ENCODE data around the gene STAG2.
"Not testable (repeated sequence)": the region's sequence is repeated elsewhere in the genome, so short reads cannot be mapped to it uniquely, and the experiment has no call there.

STAG2 gene

GRCh38 chrX:123927845-123928244 lies 33.7 kb upstream of the STAG2 start:
- no peak for TF ChIP-seq CTCF (IDR thresholded peaks at IDR 0.05; ENCODE audit: borderline replicate concordance, insufficient read depth, low read depth, low read length)
- no peak overlapping the region for H3K4me3 ChIP-seq (ENCODE audit: low read depth, low read length)

GRCh38 chrX:123932055-123932454 lies 29.5 kb upstream of the STAG2 start:
- not testable (repeated sequence) for H3K4me3 ChIP-seq (ENCODE audit: low read depth, low read length)

GRCh38 chrX:123943074-123943473 lies 18.4 kb upstream of the STAG2 start:
- TF ChIP-seq CTCF (IDR thresholded peaks at IDR 0.05; ENCODE audit: borderline replicate concordance, insufficient read depth, low read depth, low read length), result no peak

GRCh38 chrX:123943488-123943887 lies 18.0 kb upstream of the STAG2 start:
- no peak for TF ChIP-seq CTCF (IDR thresholded peaks at IDR 0.05; ENCODE audit: borderline replicate concordance, insufficient read depth, low read depth, low read length)
- no peak overlapping the region for H3K4me3 ChIP-seq (ENCODE audit: low read depth, low read length)

More at GRCh38 chrX:123943074-123943473, 18.4 kb upstream of the STAG2 start:
- H3K4me3 ChIP-seq (ENCODE audit: low read depth, low read length), result no peak overlapping the region

- no peak for TF ChIP-seq CTCF (IDR thresholded peaks at IDR 0.05; ENCODE audit: borderline replicate concordance, insufficient read depth, low read depth, low read length)
- no peak overlapping the region for H3K4me3 ChIP-seq (ENCODE audit: low read depth, low read length)
Measured at GRCh38 chrX:123949846-123950245, 11.7 kb upstream of the STAG2 start.

GRCh38 chrX:123959281-123960063 lies 2.0 kb upstream of the STAG2 start:
- peak overlapping the region; percentile 79 for H3K4me3 ChIP-seq (ENCODE audit: low read depth, low read length)
- no peak for TF ChIP-seq CTCF (IDR thresholded peaks at IDR 0.05; ENCODE audit: borderline replicate concordance, insufficient read depth, low read depth, low read length)

GRCh38 chrX:123960956-123961267 lies 594 bp upstream of the STAG2 start:
- TF ChIP-seq CTCF (IDR thresholded peaks at IDR 0.05; ENCODE audit: borderline replicate concordance, insufficient read depth, low read depth, low read length), result no peak
- peak overlapping the region; percentile 77 for H3K4me3 ChIP-seq (ENCODE audit: low read depth, low read length)

All from GM12875 (cell line).